Activated naive CD4-positive, alpha-beta T cell treated with Interleukin-2 at 50 U/mL for 16 hours (primary cell): ENCODE results near the gene ABCC2.

Experiments used
- DNase-seq: peaks from one replicate; pipeline ENCODE4 v3.0.0-alpha.2; 2020

ABCC2 gene

DNA sequence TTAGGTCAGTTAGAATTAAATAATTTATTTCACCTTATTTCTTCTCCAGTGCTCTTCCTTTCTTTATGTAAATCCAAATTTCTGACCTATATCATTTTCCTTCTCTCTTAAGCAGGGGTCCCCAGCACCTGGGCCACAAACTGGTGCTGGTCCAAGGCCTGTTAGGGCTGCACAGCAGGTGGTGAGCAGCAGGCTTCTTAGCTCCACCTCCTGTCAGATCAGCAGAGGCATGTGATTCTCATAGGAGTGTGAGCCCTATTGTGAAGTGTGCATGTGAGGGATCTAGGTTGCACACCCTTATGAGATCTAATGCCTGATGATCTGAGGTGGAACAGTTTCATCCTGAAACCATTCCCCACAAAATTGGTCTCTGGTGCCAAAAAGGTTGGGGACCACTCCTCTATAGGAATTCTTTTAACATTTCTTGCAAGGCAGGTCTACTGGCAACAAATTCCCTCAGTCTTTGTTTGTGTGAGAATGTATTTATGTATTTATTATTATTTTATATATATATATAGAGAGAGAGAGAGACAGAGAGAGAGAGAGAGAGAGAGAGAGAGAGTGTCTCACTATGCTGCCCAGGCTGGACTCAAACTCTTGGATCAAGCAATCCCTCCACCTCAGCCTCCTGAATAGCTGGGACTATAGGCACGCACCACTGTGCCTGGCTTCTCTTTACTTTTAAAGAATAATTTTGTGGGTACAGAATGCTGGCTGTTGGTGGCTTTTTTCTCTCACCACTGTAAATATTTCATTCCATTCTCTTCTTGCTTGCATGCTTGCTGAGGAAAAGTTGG is 4.3 kb upstream of the ABCC2 start:
- no peak for DNase-seq

DNA sequence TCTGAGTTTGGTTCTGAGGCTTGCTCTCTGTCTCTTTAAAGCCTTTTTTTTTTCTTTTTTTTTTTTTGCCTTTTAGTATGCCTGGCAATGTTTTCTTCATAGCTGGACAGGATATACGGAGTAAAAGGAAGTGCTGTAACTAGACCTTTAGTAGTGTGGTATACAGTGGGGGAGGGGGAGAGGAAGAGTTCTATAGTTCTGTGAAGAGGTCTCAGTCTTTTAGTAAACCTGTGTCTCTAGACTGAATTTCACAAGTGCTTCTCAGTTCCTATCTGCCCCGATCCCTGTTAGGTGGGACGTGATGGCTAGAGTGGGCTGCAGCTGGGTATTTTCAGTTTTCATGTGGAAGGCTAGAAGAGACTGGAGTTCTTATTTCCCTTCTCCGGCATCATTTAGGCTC is 3.1 kb upstream of the ABCC2 start:
- no peak for DNase-seq

DNA sequence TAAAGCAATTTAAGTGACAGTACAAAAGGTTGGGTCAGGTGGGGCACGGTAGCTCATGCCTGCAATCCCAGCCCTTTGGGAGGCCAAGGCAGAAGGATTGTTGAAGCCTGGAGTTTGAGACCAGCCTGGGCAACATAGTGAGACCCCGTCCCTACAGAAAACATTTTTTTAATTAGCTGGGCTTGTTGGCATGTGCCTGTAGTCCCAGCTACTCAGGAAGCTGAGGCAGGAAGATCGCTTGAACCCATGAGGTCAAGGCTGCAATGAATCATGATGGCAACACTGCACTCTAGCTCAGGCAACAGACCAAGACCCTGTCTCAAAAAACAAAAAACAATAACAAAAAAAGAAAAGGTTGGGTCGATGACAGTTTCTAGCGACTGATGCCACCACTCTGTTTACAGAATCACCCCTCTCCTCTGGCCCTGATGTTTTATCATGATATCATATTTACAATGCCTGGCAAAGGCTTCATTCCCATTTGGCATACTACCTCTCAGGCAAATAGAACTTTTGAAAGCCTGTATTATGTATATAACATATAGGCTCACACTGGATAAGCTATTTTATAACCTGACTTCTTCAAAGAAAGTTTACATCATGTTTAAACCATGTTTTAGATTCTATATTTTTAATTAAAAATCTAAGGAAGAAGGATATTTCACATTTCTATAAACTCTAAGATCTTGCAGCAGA is 558 bp upstream of the ABCC2 start:
- no peak for DNase-seq

DNA sequence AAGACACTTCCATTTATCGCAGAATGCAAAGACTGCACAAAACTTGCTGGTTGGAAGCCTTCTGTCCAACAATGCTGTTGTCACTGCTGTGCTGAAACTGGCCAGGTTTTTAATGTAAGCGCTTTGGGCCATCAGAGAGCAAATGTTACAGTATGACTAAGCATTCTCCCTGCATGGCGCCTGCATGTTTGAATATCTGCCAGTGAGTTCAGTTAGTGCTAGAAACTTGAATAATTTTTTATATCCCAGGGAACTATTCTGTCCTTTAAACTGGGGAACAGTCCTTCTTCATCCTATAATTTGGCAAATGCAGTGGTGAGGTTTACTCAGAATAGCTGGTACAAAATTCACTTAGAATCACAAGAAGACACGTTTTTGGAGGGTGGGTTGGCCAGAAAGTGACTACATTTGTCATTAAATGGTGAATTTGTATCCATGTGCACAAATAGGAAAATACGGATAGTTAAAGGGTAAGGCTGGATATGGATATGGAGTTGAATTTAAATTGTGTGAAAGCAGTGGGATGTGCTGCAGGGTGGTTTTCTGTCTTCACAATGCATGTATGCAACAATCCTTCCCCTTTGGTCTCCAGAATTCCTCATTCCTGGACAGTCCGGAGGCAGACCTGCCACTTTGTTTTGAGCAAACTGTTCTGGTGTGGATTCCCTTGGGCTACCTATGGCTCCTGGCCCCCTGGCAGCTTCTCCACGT is 1.7 kb downstream of the ABCC2 start:
- no peak for DNase-seq

DNA sequence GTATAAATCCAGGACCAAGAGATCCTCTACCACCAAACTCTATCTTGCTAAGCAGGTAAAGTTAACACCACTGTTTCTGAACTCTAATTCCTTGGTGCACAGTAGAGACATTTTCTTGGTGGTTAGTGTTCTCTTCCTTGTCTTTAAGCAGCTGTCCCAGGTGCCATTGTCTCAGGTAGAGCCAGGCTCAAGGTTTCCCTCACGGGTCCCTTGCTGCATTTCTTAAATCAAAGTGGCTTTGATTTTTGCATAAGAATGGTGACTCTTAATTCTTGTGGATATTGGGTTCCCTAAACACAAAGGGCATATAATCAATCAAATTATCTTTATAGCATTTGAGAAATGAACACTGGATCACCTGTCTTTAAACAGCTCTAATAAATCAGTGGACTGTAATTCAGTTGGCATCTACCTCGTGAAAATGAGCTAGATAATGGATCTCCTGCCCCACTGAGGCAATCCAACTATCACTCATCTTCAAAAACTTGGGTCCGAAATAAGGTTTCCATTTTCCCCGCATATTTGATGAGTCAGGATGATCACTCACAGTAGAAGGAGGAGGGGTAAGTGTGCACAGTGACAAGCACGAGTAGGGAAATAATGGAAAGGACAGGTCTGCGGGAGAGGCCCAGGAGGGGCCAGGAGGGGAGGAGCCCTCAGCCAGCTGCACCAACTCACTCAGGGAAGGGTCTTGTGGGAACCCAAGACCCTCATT is 2.4 kb downstream of the ABCC2 start:
- DNase-seq = no peak

DNA sequence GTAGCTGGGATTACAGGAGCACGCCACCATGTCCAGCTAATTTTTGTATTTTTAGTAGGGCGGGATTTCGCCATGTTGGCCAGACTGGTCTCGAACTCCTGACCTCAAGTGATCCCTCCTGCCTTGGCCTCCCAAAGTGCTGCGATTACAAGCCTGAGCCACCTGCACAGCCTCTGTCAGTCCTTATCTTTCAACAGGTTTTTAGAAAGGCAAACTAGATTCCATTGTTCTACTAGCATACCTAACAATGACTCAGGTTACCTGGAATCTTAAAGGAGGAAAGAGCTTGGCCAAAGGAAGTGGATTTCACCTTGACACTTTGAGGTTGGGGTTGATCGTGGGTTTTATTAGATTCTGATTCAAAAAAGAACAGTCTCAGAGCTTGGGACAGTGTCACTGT is 3.2 kb downstream of the ABCC2 start:
- DNase-seq = no peak

DNA sequence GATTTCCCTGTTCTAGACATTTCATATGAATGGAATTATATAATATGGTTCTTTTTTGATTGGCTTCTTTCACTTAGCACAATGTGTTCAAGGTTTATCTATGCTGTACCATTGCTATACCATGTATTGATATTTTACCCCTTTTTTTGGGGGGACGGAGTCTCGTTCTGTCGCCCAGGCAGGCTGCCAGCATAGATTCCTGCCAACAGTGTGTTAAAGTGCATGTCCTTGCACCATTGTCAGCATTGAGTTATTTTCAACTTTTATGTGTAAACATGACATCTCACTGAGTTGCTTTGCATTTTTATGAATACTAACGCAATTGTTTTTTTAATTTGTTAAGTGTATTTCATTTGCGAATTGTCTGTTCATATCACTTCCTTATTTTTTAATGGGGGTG is 4.9 kb downstream of the ABCC2 start:
- no peak for DNase-seq

DNA sequence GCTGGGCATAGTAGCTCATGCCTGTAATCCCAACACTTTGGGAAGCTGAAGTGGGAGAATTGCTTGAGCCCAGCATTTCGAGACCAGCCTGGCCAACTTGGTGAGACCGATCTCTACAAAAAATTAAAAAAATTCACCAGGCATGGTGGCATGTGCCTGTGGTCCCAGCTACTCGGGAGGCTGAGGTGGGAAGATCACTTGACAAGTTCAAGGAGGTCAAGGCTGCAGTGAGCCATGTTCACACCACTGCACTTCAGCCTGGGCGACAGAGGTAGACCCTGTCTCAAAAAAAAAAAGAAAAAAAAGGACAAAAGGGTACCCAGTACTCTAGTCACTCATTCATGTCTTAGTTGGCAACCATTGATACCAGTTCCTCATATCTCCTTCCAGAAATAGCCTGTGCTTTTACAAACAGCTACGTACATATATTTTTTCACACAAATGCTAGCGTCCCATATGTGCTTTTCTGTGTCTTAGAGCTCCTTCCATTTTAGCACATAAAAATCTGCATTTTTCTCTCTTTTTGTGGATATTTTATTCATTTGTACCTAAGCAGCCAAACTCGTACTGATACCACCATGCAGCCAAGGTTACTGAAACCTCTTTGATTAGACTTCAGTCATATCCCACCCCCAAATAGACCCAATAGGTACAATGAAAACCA is 5.5 kb downstream of the ABCC2 start:
- DNase-seq = no peak

DNA sequence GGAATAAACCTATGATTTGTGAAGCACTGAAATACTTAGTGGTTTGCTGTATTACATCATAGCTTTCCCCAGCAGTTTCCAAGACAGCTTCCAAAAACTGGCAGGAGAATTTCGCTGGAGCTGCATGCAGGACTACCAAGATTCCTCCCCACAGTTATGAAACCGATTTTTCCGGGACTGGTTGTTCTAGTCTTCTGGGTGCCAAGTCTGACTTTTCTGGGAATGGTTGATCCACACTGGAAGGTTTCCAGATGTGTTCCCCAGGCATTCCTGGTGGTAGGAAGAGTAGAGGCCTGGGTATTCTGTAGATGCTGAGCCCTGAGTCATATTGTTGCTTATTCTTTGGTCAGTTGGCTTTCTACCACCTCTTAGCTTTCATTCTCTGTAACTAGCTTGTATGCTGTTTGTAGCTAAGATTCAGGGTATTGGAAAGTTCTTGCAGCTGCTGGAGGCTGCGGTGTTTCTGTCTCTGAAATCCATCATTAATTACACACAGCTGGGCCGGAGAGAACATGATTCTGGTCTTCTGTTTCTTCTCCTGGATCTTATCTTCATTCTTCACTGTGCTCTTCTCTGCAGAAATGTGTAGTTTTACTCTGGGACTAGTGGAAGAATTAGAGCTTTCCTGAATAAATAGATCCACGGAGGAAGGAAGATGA is 6.3 kb downstream of the ABCC2 start:
- no peak for DNase-seq

DNA sequence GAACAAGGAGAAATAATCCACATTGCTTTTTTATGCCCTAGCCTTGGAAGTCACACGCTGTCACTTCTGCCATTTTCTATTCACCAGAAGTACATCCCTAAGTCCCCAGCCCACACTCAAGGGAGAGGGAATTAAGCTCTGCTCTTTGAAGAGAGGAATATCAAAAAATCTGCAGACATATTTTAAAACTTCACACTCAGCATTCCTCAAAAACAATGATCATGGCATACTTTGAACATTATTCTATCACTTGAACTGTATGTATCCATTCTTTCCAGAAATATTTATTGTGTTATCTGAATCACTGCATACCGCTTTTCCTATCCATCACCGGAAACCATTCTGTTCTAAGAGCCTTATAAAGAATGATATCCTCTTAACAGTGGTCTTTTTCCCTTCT is 9.4 kb downstream of the ABCC2 start:
- DNase-seq = no peak

DNA sequence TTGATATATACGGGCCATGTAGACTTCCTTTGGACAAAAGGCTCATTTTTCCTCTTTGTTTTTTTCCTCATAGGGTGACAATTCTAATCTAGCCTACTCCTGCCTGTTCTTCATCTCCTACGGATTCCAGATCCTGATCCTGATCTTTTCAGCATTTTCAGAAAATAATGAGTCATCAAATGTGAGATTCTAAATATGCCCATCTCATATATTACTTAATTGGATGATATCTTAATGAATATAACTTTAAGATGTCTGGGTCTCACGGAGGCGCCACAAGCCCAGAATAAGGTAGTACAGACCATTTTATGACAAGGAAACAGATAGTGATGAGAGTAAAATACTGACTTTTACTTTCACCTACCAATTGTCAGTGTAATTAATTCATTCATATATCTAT is 11.4 kb downstream of the ABCC2 start:
- no peak for DNase-seq

DNA sequence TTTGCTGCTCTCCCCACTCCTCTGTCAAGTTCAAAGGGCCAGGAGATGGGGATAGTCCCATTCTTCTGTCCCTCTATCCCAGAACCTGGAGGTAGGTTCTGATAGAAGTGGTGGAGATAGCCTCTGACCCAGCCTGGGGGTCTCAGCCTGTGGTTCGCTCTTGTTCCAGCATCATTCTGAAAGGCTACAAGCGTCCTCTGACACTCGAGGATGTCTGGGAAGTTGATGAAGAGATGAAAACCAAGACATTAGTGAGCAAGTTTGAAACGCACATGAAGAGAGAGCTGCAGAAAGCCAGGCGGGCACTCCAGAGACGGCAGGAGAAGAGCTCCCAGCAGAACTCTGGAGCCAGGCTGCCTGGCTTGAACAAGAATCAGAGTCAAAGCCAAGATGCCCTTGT is 14.5 kb downstream of the ABCC2 start:
- no peak for DNase-seq

DNA sequence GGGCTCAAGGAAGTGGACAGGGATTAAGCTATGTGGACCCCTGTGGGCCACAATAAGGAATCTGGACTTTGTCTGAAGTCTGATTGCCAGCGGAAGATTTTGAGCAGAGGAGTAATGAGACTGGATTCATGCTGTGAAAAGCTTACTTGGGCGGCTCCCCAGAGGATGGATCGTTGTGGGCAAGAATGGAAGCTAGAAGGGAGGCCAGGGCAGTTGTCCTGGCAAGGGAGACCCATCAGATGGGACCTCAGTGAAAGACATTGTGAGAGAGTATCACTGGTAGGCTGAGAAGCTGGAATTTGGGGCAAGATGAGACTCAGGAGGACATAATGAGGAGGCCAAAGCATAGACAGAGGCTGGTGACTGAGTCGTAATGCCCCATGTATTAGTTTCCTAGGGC is 15.6 kb downstream of the ABCC2 start:
- DNase-seq = no peak

DNA sequence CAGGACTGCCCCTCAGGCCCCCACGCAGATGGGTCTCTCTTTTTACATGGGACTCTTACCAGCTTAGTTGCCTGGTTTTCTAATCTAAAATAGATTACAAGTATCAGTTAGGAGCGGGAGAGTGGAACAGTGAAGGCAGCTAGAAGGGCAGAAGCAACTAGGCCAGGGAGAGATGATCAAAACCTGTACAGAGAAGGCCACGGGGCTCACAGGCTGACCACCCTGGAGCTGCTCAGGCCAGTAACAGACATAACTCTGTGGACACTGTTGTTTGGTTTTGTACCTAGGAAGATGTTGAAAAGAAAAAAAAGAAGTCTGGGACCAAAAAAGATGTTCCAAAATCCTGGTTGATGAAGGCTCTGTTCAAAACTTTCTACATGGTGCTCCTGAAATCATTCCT is 16.5 kb downstream of the ABCC2 start:
- DNase-seq = no peak

DNA sequence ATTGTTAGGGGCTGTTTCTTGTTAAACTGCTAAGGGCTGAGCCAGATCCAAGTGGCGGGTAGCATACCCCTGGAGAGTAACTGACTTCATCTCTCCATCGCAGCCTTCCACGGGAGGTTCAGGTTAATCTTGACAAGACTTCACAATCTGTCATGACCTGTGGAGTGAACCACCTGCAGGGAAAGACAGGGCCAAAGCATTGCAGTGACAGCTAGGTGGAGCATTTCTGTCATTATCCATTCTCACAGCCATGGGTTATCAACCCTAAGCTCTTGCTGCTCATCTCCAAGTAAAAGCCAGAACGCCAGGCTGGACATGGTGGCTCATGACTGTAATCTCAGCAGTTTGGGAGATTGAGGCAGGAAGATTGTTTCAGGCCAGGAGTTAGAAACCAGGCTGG is 17.2 kb downstream of the ABCC2 start:
- no peak for DNase-seq

DNA sequence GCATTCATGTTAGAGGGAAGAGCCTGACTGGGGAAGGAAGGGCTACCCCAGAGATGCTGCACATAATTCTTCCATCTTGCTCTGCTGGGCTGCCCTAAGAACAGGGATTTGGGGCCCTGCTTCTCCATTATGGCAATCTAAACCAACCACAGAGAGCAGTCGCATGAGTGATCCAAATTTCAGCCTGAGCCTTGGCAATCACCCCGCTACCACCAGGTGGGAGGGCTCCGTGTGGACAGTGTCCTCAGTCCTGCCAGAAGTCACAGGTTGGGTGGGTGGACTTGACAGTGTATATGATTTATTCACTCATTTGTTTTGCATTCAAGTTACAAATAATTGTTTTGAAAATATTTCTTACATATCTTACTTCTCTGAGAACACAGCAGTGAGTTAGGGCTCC is 22.0 kb downstream of the ABCC2 start:
- no peak for DNase-seq

DNA sequence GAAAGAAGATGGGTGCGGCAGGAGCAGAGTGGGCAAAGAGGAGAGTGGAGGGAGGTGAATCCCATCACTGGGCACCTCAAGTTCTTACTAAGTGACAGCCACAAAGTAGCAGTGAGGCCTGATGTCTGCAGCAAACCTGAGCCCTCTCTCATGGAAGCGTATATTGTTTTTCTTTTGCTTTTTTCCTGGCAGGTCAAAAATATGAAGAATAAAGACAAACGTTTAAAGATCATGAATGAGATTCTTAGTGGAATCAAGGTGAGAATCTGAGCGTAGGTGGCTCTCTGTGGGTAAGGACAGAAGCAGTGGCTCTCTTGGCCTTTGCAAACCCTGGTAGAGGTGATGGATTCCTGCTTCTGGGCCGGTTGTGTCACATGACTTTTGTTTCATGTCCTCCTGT is 22.8 kb downstream of the ABCC2 start:
- DNase-seq = no peak

DNA sequence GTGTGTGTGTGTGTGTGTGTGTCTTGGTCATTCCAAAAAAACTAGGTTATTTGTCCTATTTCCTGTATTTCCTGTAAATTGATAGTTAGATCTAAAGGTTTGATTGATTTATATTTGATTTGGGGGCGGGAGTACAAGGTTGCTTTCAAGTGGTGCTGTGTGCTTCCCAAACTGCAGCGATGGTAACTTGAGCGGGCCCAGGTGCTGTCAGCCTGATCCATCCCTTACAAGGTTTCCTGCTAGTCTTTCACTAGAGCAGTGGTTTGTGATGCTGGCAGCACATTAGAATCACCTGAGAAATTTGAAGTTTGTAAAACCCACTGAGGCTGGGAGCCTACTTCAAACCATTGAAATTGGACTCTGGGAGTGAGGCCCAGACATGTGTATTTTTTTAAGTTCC is 23.7 kb downstream of the ABCC2 start:
- DNase-seq = no peak

DNA sequence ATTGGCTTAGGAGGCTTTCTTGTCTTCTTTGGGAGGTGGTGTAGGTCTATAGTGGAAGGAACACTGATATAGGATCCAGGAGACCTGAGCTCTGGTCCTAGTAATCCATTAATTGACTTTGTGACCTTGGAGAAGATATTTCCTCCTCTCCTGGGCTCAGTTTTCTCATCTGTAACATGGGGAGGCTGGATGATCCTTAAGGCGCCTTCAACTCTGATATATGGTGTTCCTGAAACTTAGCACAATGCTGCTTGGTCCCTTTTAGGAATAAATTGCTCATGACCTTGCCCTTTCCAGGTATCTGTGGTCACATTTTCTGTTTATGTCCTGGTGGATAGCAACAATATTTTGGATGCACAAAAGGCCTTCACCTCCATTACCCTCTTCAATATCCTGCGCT is 25.3 kb downstream of the ABCC2 start:
- DNase-seq = no peak

DNA sequence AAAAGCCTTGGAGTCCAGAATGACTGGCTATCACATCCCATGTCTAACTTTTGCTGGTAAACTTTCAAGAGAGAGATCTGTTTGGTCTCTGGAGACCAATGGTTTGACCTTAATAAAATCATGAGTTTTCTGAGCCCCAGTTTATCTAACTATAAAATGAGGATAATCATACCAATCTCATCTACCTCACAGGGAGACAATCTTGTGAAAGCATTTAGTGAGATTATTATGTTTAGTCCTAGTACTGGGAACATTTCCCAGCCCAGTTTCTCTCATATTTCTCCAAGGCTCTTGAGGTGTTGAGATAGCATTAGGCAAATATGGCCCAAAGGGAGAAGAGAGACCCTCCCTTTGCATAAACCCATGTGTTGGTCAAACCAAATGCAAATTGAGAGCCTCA is 25.8 kb downstream of the ABCC2 start:
- DNase-seq = no peak

DNA sequence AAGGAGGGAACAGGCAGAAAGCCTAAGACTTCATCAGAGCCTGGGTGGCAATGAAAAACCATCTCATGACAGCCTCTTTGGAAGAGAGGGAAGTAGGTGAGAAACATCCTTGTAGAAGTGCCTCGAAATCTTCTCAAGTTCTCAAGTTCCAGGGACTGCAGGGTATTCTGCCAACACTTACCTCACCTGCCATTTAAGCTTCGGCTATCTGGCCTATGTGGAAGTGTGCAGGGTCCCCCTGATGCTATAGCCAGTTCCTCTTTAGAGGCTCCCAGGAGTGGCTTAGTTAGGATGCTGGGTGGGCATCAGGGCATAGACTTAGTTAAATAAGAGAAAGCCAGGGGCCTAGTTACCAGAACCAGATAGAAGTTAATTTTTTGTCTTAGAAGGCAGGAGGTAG is 27.0 kb downstream of the ABCC2 start:
- DNase-seq = no peak

DNA sequence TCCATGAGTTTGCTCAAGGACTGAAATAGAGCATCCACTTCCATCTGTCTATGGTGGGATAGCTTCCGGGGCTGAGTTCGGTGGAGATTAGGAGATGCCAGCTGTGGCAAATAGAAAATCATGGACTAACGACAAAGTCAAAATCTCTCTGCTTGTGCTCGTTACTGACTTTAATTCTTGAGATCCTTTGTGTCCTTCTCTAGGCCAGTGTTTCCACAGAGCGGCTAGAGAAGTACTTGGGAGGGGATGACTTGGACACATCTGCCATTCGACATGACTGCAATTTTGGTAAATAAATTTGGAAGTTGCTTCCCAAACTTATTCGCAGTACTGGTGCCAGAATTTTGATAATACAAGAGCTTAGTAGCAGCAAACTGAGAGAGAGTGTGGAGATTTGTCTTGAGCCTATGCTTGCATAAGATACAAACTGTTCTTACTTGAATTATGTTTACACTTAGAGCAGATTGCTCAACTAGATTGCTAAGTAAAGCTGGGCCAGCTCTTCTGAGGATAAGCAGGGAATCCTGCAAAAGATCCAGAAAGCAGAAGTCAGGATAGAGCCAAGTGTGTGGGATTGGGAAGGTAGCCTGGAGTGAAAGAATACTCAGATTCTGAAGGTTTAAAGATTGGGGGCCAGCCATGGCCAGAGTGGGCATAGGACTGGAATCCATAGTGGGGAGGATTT is 27.6 kb downstream of the ABCC2 start:
- DNase-seq = no peak
